Effector memory CD8-positive, alpha-beta T cell (primary cell): Measurements from ENCODE around the gene ANGEL1.
A peak's percentile ranks its signal among the peaks of the same experiment; 100 is the strongest.

Source experiments
- ATAC-seq: fragments of 150-1000 bp; cut with Tn5 transposase; replicated peaks from 2 replicates; pipeline ENCODE4 v1.10.0; 2021; ENCODE audit warnings: mild to moderate bottlenecking, moderate library complexity
- DNase-seq, 3 experiments: peaks; one replicate each; pipeline ENCODE4 v3.0.0; 2021
- H3K27ac Mint-ChIP-seq, 2 donors: one replicate each; pipeline ENCODE4 v1.8.0; 2022; ENCODE audit warnings: mild to moderate bottlenecking in 2 of 2, mixed read lengths in 2 of 2, moderate library complexity in 2 of 2
- H3K27me3 Mint-ChIP-seq, 2 donors: one replicate each; pipeline ENCODE4 v1.8.0; 2022; ENCODE audit warnings: mixed read lengths in 2 of 2
- H3K36me3 Mint-ChIP-seq: one replicate; pipeline ENCODE4 v1.8.0; 2022; ENCODE audit warnings: mild to moderate bottlenecking, moderate library complexity, mixed read lengths; ENCODE audit not compliant: insufficient read depth
- H3K4me1 Mint-ChIP-seq, 2 donors: one replicate each; pipeline ENCODE4 v1.8.0; 2022; ENCODE audit warnings: low read depth in 2 of 2, mixed read lengths in 2 of 2
- H3K4me3 Mint-ChIP-seq, 2 donors: one replicate each; pipeline ENCODE4 v1.8.0; 2022; ENCODE audit warnings: mild to moderate bottlenecking in 2 of 2, mixed read lengths in 2 of 2, moderate library complexity in 2 of 2
- H3K9me3 Mint-ChIP-seq, 2 donors: one replicate each; pipeline ENCODE4 v1.8.0; 2022; ENCODE audit warnings: mixed read lengths in 2 of 2

ANGEL1 gene

GRCh38 chr14:76772300-76773187 lies 40.1 kb downstream of the ANGEL1 start:
- H3K9me3 Mint-ChIP-seq, result no peaks in the 10 kb centered on the region
- H3K27ac Mint-ChIP-seq, result peak overlapping the region in 1 of 2 donors; percentile 80

GRCh38 chr14:76771437-76771980 lies 41.2 kb downstream of the ANGEL1 start:
- H3K27me3 Mint-ChIP-seq, result no peaks in the 10 kb centered on the region
- H3K9me3 Mint-ChIP-seq, result no peaks in the 10 kb centered on the region
- H3K4me1 Mint-ChIP-seq, result peaks cover 6 to 16% of the 10 kb centered on the region in 2 donors
- peaks cover 5% of the 10 kb centered on the region for H3K36me3 Mint-ChIP-seq
- H3K4me3 Mint-ChIP-seq, result no peak overlapping the region
- peak overlapping the region; percentile 8 to 80 for H3K27ac Mint-ChIP-seq
- no peak for DNase-seq
- no peak for ATAC-seq

More at GRCh38 chr14:76772300-76773187, 40.1 kb downstream of the ANGEL1 start:
- H3K27me3 Mint-ChIP-seq, result no peaks in the 10 kb centered on the region
- ATAC-seq (no peak), DNase-seq (no peak)
- H3K4me1 Mint-ChIP-seq, result peaks cover 6 to 16% of the 10 kb centered on the region in 2 donors
- H3K4me3 Mint-ChIP-seq, result no peak overlapping the region
- peaks cover 5% of the 10 kb centered on the region for H3K36me3 Mint-ChIP-seq

DNA sequence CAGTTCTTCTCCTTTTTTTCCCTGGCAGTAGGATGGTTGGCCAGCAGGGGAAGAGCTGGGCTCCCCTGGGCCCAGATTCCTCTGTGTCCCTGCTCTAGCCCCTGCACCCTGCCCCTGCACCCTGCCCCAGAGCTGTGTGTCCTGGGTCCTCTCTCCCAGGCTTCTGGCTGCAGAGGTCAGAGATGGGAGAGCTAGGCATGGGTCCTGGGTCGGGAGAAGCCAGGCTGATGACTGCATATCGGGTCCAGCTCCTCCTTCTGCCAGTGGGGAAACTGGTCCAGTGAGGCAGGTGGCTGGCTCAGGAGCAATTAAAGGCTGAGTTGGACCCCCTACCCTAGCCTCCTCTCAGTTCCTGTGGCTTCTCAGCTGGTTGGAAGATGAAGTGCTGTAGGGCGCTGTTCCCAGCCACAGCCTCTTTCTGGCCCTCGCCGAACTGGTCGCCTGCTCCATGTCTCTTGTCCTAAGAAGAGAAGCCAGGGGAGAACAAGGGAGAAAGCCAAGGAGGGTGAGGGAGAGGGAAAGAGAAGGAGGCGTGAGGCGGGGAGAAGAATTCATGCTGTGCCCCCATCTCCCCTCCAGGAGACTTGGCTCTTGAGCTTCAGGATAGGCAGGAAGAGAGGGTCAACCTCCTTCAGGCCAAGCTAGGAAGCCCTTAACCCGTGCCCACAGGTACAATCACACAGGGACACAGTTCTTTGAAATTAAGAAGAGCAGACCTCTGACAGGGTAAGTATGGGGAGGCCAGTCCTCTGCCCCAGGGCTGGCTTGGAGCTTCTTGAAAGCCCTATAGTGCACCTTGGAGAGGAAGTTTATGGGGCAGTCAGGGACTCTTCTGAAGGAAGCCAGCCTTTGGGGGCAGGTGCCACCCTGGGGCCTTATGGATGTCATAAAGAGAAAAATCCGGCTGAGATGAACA lies 41.9 kb downstream of the ANGEL1 start:
- ATAC-seq (no peak), DNase-seq (no peak)
- H3K4me1 Mint-ChIP-seq, result peaks cover 6 to 16% of the 10 kb centered on the region in 2 donors
- H3K27ac Mint-ChIP-seq, result peak overlapping the region; percentile 54 to 94
- H3K9me3 Mint-ChIP-seq, result no peaks in the 10 kb centered on the region
- peaks cover 5% of the 10 kb centered on the region for H3K36me3 Mint-ChIP-seq
- H3K4me3 Mint-ChIP-seq, result no peak overlapping the region
- H3K27me3 Mint-ChIP-seq, result no peaks in the 10 kb centered on the region

DNA sequence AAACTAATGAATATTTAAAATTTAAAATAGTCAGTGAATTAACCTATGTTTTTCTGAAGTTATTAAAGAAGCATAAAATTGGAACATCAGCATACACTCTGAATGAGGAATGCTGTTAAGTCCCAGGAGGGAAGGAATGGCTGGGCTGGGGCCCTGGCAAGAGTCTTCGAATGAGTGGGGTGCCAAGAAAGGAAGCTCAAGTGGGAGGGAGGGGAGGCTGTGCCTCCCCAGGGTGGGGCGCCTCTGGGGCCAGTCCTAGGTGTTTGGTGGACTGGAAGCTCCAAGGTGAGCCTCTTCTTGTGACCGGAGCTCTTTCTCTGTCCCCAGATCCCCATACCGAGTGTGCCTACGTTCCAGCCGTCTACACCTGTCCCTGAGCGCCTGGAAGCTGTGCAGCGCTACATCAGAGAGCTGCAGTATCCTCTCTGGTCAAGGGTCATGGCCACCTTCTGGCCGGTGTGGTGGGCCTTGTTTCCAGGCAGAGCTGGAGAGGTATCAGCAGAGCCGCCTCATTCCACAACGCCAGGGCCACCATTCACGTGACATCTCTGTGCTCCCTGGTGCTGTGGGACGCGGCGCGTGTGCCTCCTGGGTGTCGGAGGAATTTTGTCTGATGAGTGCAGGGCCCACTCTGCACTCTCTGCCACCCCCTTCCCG lies 42.9 kb downstream of the ANGEL1 start:
- Mint-ChIP-seq H3K27ac (peak overlapping the region; percentile 54 to 94), H3K4me3 (no peak overlapping the region), H3K9me3 (no peaks in the 10 kb centered on the region), H3K36me3 (peaks cover 5% of the 10 kb centered on the region), H3K4me1 (peaks cover 6 to 19% of the 10 kb centered on the region in 2 donors), H3K27me3 (peaks cover 0 to 6% of the 10 kb centered on the region in 2 donors)
- DNase-seq (no peak), ATAC-seq (no peak)

GRCh38 chr14:76768671-76769500 lies 43.8 kb downstream of the ANGEL1 start:
- no peak for DNase-seq
- Mint-ChIP-seq H3K27ac (peak overlapping the region; percentile 77 to 94), H3K36me3 (peaks cover 5% of the 10 kb centered on the region), H3K9me3 (no peaks in the 10 kb centered on the region), H3K4me1 (peaks cover 6 to 19% of the 10 kb centered on the region in 2 donors), H3K27me3 (peaks cover 0 to 8% of the 10 kb centered on the region in 2 donors), H3K4me3 (peak overlapping the region in 1 of 2 donors; percentile 66)
- ATAC-seq, result no peak

DNA sequence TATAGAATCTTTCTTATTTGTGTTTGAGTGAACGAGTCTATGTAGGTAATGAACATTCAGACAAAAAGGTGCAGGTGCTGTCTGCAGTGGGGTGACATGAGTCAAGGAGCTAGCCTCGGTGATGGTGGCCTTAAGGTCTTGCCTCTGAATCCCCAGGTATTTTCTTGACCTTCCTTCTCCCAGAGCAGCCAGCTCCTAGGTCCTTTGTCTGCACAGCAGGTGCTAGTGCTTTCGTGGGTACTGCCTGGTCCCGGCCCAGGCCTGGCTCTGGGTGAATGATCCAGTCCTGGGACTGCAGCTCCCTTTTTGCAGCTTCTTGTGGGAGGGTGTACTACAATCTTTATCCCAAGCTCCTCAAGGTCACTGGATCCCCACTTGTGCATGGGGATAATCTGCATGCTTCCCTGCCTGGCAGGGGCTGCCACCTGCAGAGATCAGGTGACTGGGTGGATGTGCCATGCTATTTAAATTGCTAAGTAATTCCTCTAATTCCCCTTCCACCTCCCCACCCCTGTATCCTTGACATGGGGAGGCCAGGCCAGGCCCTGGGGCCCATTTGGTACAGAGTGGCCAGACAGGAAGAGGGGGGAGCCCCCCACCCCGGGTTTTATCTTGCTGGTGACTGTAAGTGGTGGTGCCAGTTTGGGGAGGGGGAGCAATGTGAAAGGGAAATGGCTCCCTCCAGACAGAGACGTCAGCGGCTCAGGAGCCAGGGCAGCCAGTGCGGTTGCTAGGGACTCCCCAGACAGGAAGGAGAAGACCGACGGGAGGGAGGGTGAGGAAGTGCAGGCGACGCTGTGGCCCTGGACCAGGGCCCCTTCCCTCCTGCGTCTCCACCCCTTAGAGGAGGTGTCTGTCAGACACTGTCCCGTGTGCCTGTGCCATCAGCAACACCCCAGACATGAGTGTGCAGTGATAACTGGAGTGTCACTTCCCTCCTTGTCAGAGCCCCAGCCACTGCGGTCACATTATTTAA lies 44.7 kb downstream of the ANGEL1 start:
- Mint-ChIP-seq H3K27me3 (peaks cover 0 to 10% of the 10 kb centered on the region in 2 donors), H3K27ac (peak overlapping the region; percentile 77 to 94), H3K9me3 (no peaks in the 10 kb centered on the region), H3K4me3 (peak overlapping the region in 1 of 2 donors; percentile 66), H3K36me3 (peaks cover 5% of the 10 kb centered on the region), H3K4me1 (peaks cover 6 to 22% of the 10 kb centered on the region in 2 donors)
- DNase-seq, result peak; percentile 13 to 71 (median 67)
- peak; percentile 95 for ATAC-seq

DNA sequence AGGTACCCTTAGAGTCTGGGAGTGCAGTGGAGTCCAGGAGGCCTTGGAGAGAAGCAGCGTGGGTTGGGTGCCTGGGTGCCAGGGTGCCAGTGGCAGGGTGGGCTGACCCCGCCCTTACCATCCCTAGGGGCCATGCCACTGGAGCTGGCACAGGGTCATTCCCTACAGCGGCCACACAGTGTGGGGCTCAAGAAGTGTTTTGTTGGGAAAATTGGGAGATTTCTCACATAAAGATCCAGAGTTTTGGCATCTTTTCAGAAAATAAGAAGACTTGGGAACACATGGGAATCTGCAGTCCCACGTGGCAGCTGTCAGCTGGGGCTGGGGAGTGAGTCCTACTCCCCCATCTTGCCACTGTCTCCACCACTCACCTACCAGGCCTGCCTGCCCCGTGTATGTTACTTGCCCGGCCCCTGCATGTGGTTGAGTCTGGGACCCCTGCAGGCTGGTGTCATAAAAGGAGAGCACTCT lies 47.2 kb downstream of the ANGEL1 start:
- Mint-ChIP-seq H3K4me1 (peaks cover 6 to 25% of the 10 kb centered on the region in 2 donors), H3K36me3 (peaks cover 8% of the 10 kb centered on the region), H3K9me3 (no peaks in the 10 kb centered on the region), H3K4me3 (no peak overlapping the region), H3K27ac (peak overlapping the region in 1 of 2 donors; percentile 94), H3K27me3 (peaks cover 0 to 21% of the 10 kb centered on the region in 2 donors)
- DNase-seq (no peak), ATAC-seq (no peak)

DNA sequence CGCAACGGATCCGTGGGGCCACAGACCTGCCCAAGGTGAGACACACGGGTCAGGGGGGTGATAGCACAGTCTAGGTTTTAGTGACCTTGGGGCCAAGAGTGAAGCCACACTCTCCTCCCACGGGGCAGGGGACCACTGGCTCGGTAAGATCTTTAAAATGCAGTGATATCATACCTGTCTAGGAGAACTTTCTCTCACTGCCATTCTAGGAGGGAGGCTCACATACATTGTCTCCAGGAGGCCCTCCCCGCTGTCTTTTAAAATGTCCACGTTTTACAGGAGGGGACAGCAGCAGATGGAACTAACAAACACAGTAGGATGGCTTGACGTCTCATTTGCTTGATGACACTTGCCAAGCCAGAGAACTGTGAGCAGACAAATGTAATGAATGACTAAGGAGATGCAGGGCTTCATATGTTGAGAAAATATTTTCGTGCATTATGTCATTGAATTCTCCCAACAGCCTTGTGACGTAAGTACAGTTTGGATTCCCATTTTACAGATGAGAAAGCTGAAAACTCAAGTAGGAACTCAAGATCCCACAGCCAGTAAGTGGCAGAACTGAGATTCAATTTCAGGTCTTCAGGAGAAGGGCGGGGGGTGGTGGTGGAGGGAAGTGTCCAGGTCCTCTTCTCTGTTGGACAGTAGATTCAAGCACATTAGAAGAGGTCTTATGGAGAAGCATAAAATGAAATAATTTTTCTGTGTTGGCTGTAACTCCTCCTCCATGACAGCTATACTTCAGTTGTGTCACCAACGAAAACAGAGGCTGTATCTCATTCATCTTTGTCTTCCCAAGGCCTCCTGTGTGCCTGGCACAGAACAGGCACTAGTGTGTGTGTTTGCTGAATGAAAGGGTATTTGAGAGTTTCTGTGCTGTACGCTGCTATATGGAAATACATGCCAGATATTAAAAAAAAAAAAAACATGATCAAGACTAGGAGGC lies 49.3 kb downstream of the ANGEL1 start:
- ATAC-seq (no peak), DNase-seq (no peak)
- H3K9me3 Mint-ChIP-seq, result no peaks in the 10 kb centered on the region
- H3K36me3 Mint-ChIP-seq, result peaks cover 8% of the 10 kb centered on the region
- H3K27me3 Mint-ChIP-seq, result peaks cover 12 to 23% of the 10 kb centered on the region in 2 donors
- H3K27ac Mint-ChIP-seq, result peak overlapping the region in 1 of 2 donors; percentile 87
- H3K4me3 Mint-ChIP-seq, result peak overlapping the region in 1 of 2 donors; percentile 86
- H3K4me1 Mint-ChIP-seq, result peaks cover 4 to 19% of the 10 kb centered on the region in 2 donors

DNA sequence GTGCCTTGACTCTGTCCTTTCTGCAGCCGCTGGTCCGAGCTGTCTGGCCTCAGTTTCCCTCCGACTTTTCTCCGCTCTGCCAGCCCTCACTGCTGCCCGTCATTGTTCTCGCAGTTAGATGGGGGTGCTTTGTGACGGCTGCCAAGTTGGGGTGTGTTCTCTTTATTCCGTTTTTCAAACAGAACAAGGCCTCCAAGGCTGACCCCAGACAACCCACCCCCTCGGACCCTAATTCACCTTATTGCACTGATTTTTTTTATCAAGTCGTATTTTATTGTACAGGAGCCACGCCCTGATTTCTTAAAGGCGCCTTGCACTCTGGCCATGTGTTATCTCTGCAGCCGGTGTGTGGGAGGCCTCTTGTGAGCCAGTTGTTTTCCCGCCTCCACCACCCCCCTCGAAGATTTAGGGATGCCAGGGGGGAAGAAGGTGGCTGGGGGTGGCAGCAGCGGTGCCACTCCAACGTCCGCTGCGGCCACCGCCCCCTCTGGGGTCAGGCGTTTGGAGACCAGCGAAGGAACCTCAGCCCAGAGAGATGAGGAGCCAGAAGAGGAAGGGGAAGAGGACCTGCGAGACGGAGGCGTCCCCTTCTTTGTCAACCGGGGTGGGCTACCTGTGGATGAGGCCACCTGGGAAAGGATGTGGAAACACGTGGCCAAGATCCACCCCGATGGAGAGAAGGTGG lies 50.1 kb downstream of the ANGEL1 start:
- ATAC-seq, result no peak
- Mint-ChIP-seq H3K9me3 (no peaks in the 10 kb centered on the region), H3K4me3 (peak overlapping the region; percentile 81 to 86), H3K4me1 (peaks cover 0 to 15% of the 10 kb centered on the region in 2 donors), H3K27ac (peak overlapping the region; percentile 65 to 87), H3K36me3 (peaks cover 3% of the 10 kb centered on the region), H3K27me3 (peaks cover 21 to 30% of the 10 kb centered on the region in 2 donors)
- no peak for DNase-seq

DNA sequence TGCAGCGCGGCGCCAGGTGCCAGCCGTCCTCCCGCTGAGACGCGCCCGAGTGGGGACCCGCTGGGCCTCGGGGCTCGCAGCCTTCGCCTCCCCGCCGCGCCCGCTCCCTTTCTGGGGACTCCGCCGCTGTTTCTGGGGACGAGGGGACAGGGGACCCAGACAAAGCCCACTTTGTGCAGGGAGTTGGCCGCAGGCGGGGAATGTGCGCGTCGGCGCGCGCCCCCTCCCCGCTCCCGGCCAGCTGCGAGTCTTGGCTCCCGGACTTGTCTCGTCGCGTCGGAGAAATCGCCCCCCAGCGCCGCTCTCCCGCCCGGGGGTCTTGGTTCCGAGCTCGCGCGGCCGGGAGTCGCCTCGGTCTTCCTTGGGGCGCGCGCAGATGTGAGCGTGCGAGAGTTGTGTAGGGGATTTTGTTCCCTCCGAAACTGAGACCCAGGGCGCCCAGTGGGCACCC lies 50.7 kb downstream of the ANGEL1 start:
- Mint-ChIP-seq H3K4me3 (peak overlapping the region; percentile 81 to 86), H3K9me3 (no peaks in the 10 kb centered on the region), H3K27me3 (peaks cover 21 to 32% of the 10 kb centered on the region in 2 donors), H3K27ac (peak overlapping the region; percentile 65 to 87), H3K4me1 (peaks cover 0 to 15% of the 10 kb centered on the region in 2 donors), H3K36me3 (peaks cover 3% of the 10 kb centered on the region)
- DNase-seq (no peak), ATAC-seq (peak; percentile 8)
